CD4-positive, alpha-beta memory T cell (primary cell): ENCODE measurements around the gene IL1RN. TPM values are rescaled to one million over a fixed set of nuclear protein-coding genes. Genes with fewer than 3 reads are reported as not detected.
A peak's percentile ranks its signal among the peaks of the same experiment; 100 is the strongest.

Source experiments
- CTCF ChIA-PET: fragments of 350-600 bp; sonication (Branson Sonifier 250); formaldehyde crosslinking; loops from one replicate; lab custom pipeline; 2021; ENCODE audit warnings: inconsistent platforms; ENCODE audit not compliant: partially characterized antibody; lab: Charles Lee
- POLR2A ChIA-PET: fragments of 350-600 bp; sonication (Branson Sonifier 250); formaldehyde crosslinking; loops from one replicate; lab custom pipeline; 2021; ENCODE audit not compliant: partially characterized antibody; lab: Charles Lee
- DNase-seq, 5 donors: peaks; one replicate each; pipeline versions ENCODE4 v3.0.0 to v3.0.0-alpha.2; 2020 to 2022; ENCODE audit warnings: mixed read lengths in 1 of 5
- H3K27ac ChIP-seq: one replicate; pipeline ENCODE4 v1.7.0; 2013; ENCODE audit warnings: low read depth, low read length
- H3K27me3 ChIP-seq: 2 replicates; pipeline ENCODE4 v1.7.0; 2013; ENCODE audit warnings: mild to moderate bottlenecking, low read length, moderate library complexity; ENCODE audit not compliant: insufficient read depth
- H3K36me3 ChIP-seq: 2 replicates; pipeline ENCODE4 v1.7.0; 2013; ENCODE audit warnings: mild to moderate bottlenecking, low read length, moderate library complexity; ENCODE audit not compliant: insufficient read depth
- H3K4me1 ChIP-seq: 2 replicates; pipeline ENCODE4 v1.7.0; 2013; ENCODE audit warnings: mild to moderate bottlenecking, low read length, moderate library complexity; ENCODE audit not compliant: insufficient read depth
- H3K4me3 ChIP-seq, 2 donors: one replicate each; pipeline ENCODE4 v1.7.0; 2013; ENCODE audit warnings: low read length in 2 of 2, mild to moderate bottlenecking in 1 of 2
- H3K9me3 ChIP-seq, 2 donors: one replicate each; pipeline ENCODE4 v1.7.0; 2013; ENCODE audit warnings: low read length in 2 of 2, control low read depth in 1 of 2; ENCODE audit not compliant: control insufficient read depth in 1 of 2
- H3K27ac Mint-ChIP-seq, 7 donors: one replicate each; pipeline ENCODE4 v1.8.0; 2020 to 2021; ENCODE audit warnings: mixed read lengths in 7 of 7, mild to moderate bottlenecking in 6 of 7, inconsistent platforms in 3 of 7, moderate library complexity in 3 of 7
- H3K27me3 Mint-ChIP-seq, 2 donors: one replicate each; pipeline ENCODE4 v1.8.0; 2020 to 2021; ENCODE audit warnings: mixed read lengths in 2 of 2
- H3K36me3 Mint-ChIP-seq, 2 donors: one replicate each; pipeline ENCODE4 v1.8.0; 2020 to 2021; ENCODE audit warnings: mixed read lengths in 2 of 2, inconsistent platforms in 1 of 2, mild to moderate bottlenecking in 1 of 2
- H3K4me1 Mint-ChIP-seq, 4 donors: one replicate each; pipeline ENCODE4 v1.8.0; 2020 to 2021; ENCODE audit warnings: mixed read lengths in 4 of 4, mild to moderate bottlenecking in 1 of 4
- H3K4me3 Mint-ChIP-seq, 8 donors: one replicate each; pipeline ENCODE4 v1.8.0; 2020 to 2021; ENCODE audit warnings: mixed read lengths in 8 of 8, mild to moderate bottlenecking in 7 of 8, moderate library complexity in 6 of 8, inconsistent platforms in 3 of 8
- H3K9me3 Mint-ChIP-seq, 8 donors: one replicate each; pipeline ENCODE4 v1.8.0; 2020 to 2021; ENCODE audit warnings: mixed read lengths in 8 of 8, mild to moderate bottlenecking in 5 of 8, inconsistent platforms in 3 of 8, moderate library complexity in 1 of 8
- intact Hi-C: fragments of 100-400 bp; cut with micrococcal nuclease; formaldehyde crosslinking; loops from one replicate; pipeline ENCODE4 v1.15.1; 2023
- polyA plus RNA-seq, 2 donors: library from polyadenylated mRNA; unstranded; fragments of 300-500 nt; fragmentation: Illumina TruSeq; gene quantifications; one replicate each; pipeline ENCODE4 v1.2.3, GENCODE V29; 2021
- total RNA-seq, 2 experiments: library from RNA; stranded (reverse); gene quantifications; one replicate each; pipeline ENCODE4 v1.2.3, GENCODE V29; 2021

IL1RN gene
- total and polyA plus RNA-seq, 4 experiments from 2014 or later: 2.4 TPM; not detected in 2

GRCh38 chr2:113135317-113135716, 7.9 kb downstream of the IL1RN start:
- CTCF ChIA-PET: interaction anchor here (0.7 to 16.1 kb wide), 20 partner anchors 9 to 255 kb away, joined by 3 to 662 read pairs (median 6); partner anchors contain the start of gene PSD4
- intact Hi-C loops: loop anchor here (5.0 kb wide), 1 partner anchor 257 kb away; no protein-coding TSS in a partner anchor

GRCh38 chr2:113136828-113137775, 9.7 kb downstream of the IL1RN start:
- Histone ChIP-seq H3K27me3 (no peaks in the 10 kb centered on the region), H3K4me1 (peaks cover 12% of the 10 kb centered on the region), H3K9me3 (no peaks in the 10 kb centered on the region), H3K27ac (no peak overlapping the region), H3K36me3 (no peaks in the 10 kb centered on the region), H3K4me3 (no peak overlapping the region)
- POLR2A ChIA-PET: interaction anchor here (1.1 to 4.9 kb wide), 7 partner anchors 20 to 78 kb away, joined by 3 to 56 read pairs (median 15); partner anchors contain the start of gene PSD4
- intact Hi-C loops: loop anchor here (1.0 to 5.0 kb wide), 2 partner anchors 233 to 255 kb away; no protein-coding TSS in a partner anchor
- Mint-ChIP-seq H3K9me3 (no peaks in the 10 kb centered on the region), H3K27ac (peak overlapping the region in 1 of 7 donors; percentile 55), H3K36me3 (no peaks in the 10 kb centered on the region), H3K27me3 (no peaks in the 10 kb centered on the region), H3K4me1 (peaks cover 12 to 24% (median 16%) of the 10 kb centered on the region in 4 donors), H3K4me3 (no peak overlapping the region)
- CTCF ChIA-PET: interaction anchor here (0.7 to 16.1 kb wide), 37 partner anchors 8 to 303 kb away, joined by 3 to 662 read pairs (median 8); partner anchors contain the start of gene PSD4
- peak in 4 of 5 donors; percentile 30 to 42 (median 38) for DNase-seq

More at GRCh38 chr2:113135317-113135716, 7.9 kb downstream of the IL1RN start:
- no peaks in the 10 kb centered on the region for H3K36me3 ChIP-seq
- no peaks in the 10 kb centered on the region for H3K9me3 Mint-ChIP-seq
- no peak overlapping the region for H3K27ac ChIP-seq
- H3K9me3 ChIP-seq: no peaks in the 10 kb centered on the region
- no peaks in the 10 kb centered on the region for H3K27me3 Mint-ChIP-seq
- H3K4me3 Mint-ChIP-seq: no peak overlapping the region
- POLR2A ChIA-PET: no interaction called here
- H3K4me1 ChIP-seq: peaks cover 12% of the 10 kb centered on the region
- H3K36me3 Mint-ChIP-seq: no peaks in the 10 kb centered on the region
- no peak overlapping the region for H3K27ac Mint-ChIP-seq
- H3K4me3 ChIP-seq: no peak overlapping the region
- H3K4me1 Mint-ChIP-seq: peaks cover 12 to 24% (median 16%) of the 10 kb centered on the region in 4 donors
- no peak for DNase-seq
- no peaks in the 10 kb centered on the region for H3K27me3 ChIP-seq

- H3K4me3 Mint-ChIP-seq: no peak overlapping the region
- no peaks in the 10 kb centered on the region for H3K27me3 Mint-ChIP-seq
- Histone ChIP-seq H3K27ac (no peak overlapping the region), H3K4me3 (no peak overlapping the region), H3K27me3 (no peaks in the 10 kb centered on the region), H3K4me1 (peaks cover 12% of the 10 kb centered on the region), H3K36me3 (no peaks in the 10 kb centered on the region), H3K9me3 (no peaks in the 10 kb centered on the region)
- DNase-seq: no peak
- no peaks in the 10 kb centered on the region for H3K9me3 Mint-ChIP-seq
- peaks cover 12 to 24% (median 16%) of the 10 kb centered on the region in 4 donors for H3K4me1 Mint-ChIP-seq
- CTCF ChIA-PET: interaction anchor here (0.7 to 16.1 kb wide), 40 partner anchors 9 to 386 kb away, joined by 3 to 662 read pairs (median 8); partner anchors contain the start of gene PSD4
- intact Hi-C loops: loop anchor here (1.0 to 5.0 kb wide), 7 partner anchors 19 to 254 kb away; no protein-coding TSS in a partner anchor
- H3K27ac Mint-ChIP-seq: peak overlapping the region in 1 of 7 donors; percentile 85
- no peaks in the 10 kb centered on the region for H3K36me3 Mint-ChIP-seq
- POLR2A ChIA-PET: interaction anchor here (0.6 to 4.9 kb wide), 11 partner anchors 8 to 112 kb away, joined by 3 to 56 read pairs (median 9); partner anchors contain the start of gene PSD4
These were observed 10.4 kb downstream of the IL1RN start for GRCh38 chr2:113137827-113138226.

GRCh38 chr2:113138428-113139322, 11.3 kb downstream of the IL1RN start:
- no peaks in the 10 kb centered on the region for H3K27me3 Mint-ChIP-seq
- Histone ChIP-seq H3K27me3 (no peaks in the 10 kb centered on the region), H3K9me3 (no peaks in the 10 kb centered on the region), H3K36me3 (no peaks in the 10 kb centered on the region), H3K4me3 (peak overlapping the region in 1 of 2 donors; percentile 14), H3K4me1 (peaks cover 12% of the 10 kb centered on the region), H3K27ac (no peak overlapping the region)
- H3K27ac Mint-ChIP-seq: peak overlapping the region; percentile 67 to 85 (median 79)
- peak; percentile 72 to 81 (median 79) for DNase-seq
- H3K9me3 Mint-ChIP-seq: no peaks in the 10 kb centered on the region
- peak overlapping the region; percentile 50 to 79 (median 74) for H3K4me3 Mint-ChIP-seq
- no peaks in the 10 kb centered on the region for H3K36me3 Mint-ChIP-seq
- ChIA-PET CTCF (interaction anchor here (0.7 to 16.1 kb wide), 40 partner anchors 10 to 387 kb away, joined by 3 to 662 read pairs (median 8); partner anchors contain the start of gene PSD4), POLR2A (interaction anchor here (0.6 to 4.9 kb wide), 11 partner anchors 9 to 111 kb away, joined by 3 to 56 read pairs (median 9); partner anchors contain the start of gene PSD4)
- H3K4me1 Mint-ChIP-seq: peaks cover 12 to 24% (median 16%) of the 10 kb centered on the region in 4 donors
- intact Hi-C loops: loop anchor here (1.0 to 5.0 kb wide), 6 partner anchors 19 to 254 kb away; no protein-coding TSS in a partner anchor

GRCh38 chr2:113141451-113141850, 14.1 kb downstream of the IL1RN start:
- H3K27ac ChIP-seq: no peak overlapping the region
- H3K9me3 ChIP-seq: no peaks in the 10 kb centered on the region
- no peaks in the 10 kb centered on the region for H3K36me3 Mint-ChIP-seq
- peaks cover 11 to 24% (median 16%) of the 10 kb centered on the region in 4 donors for H3K4me1 Mint-ChIP-seq
- CTCF ChIA-PET: interaction anchor here (1.0 to 16.1 kb wide), 9 partner anchors 11 to 229 kb away, joined by 3 to 662 read pairs (median 4); partner anchors contain the start of gene PSD4
- no peaks in the 10 kb centered on the region for H3K27me3 Mint-ChIP-seq
- no peak overlapping the region for H3K4me3 Mint-ChIP-seq
- intact Hi-C loops: no loop called here
- H3K36me3 ChIP-seq: no peaks in the 10 kb centered on the region
- H3K9me3 Mint-ChIP-seq: peaks cover 0 to 4% (median 0%) of the 10 kb centered on the region in 8 donors
- no peak overlapping the region for H3K4me3 ChIP-seq
- peaks cover 12% of the 10 kb centered on the region for H3K4me1 ChIP-seq
- POLR2A ChIA-PET: interaction anchor here (1.4 to 1.8 kb wide), 2 partner anchors 34 to 57 kb away, joined by 5 to 9 read pairs; no protein-coding TSS in a partner anchor
- DNase-seq: no peak
- H3K27ac Mint-ChIP-seq: no peak overlapping the region
- no peaks in the 10 kb centered on the region for H3K27me3 ChIP-seq

- CTCF ChIA-PET: interaction anchor here (0.6 to 16.1 kb wide), 10 partner anchors 10 to 248 kb away, joined by 3 to 662 read pairs (median 4); partner anchors contain the start of gene PSD4
- no peaks in the 10 kb centered on the region for H3K27me3 Mint-ChIP-seq
- no peaks in the 10 kb centered on the region for H3K36me3 Mint-ChIP-seq
- H3K9me3 Mint-ChIP-seq: peaks cover 0 to 4% (median 0%) of the 10 kb centered on the region in 8 donors
- Histone ChIP-seq H3K4me3 (no peak overlapping the region), H3K9me3 (no peaks in the 10 kb centered on the region), H3K36me3 (no peaks in the 10 kb centered on the region), H3K27me3 (no peaks in the 10 kb centered on the region), H3K27ac (no peak overlapping the region), H3K4me1 (peaks cover 12% of the 10 kb centered on the region)
- no peak overlapping the region for H3K4me3 Mint-ChIP-seq
- H3K27ac Mint-ChIP-seq: no peak overlapping the region
- no peak for DNase-seq
- POLR2A ChIA-PET: interaction anchor here (1.4 to 1.8 kb wide), 2 partner anchors 33 to 56 kb away, joined by 5 to 9 read pairs; no protein-coding TSS in a partner anchor
- intact Hi-C loops: no loop called here
- H3K4me1 Mint-ChIP-seq: peaks cover 8 to 20% (median 12%) of the 10 kb centered on the region in 4 donors
These were observed 14.9 kb downstream of the IL1RN start for GRCh38 chr2:113142290-113142689.
